AG04450 (cell line): ENCODE measurements around the gene MED25. TPM values are rescaled to one million over a fixed set of nuclear protein-coding genes. Genes with fewer than 3 reads are reported as not detected.
A peak's percentile ranks its signal among the peaks of the same experiment; 100 is the strongest.

Source experiments
- CTCF ChIA-PET: fragments of 300-600, 350-600 bp; formaldehyde crosslinking; extraction: SDS; loops from one replicate; lab custom pipeline; 2022; ENCODE audit warnings: antibody characterized with exemption, inconsistent platforms; lab: Charles Lee
- POLR2A ChIA-PET: fragments of 350-600 bp; formaldehyde crosslinking; extraction: SDS; loops from one replicate; lab custom pipeline; 2021; ENCODE audit warnings: antibody characterized with exemption, inconsistent platforms; lab: Yijun Ruan, JAX
- DNase-seq: peaks from one replicate; pipeline ENCODE4 v3.0.0-alpha.2; 2011; ENCODE audit warnings: low read depth, low spot score
- H3K27ac ChIP-seq: one replicate; pipeline ENCODE4 v1.5.1; 2012; ENCODE audit warnings: low read depth, low read length, control low read depth
- H3K27me3 ChIP-seq: one replicate; pipeline ENCODE4 v1.6.0; 2012; ENCODE audit warnings: low read length; ENCODE audit not compliant: control insufficient read depth, insufficient read depth
- H3K4me3 ChIP-seq: 2 replicates; pipeline ENCODE4 v1.5.1; 2011; ENCODE audit warnings: mild to moderate bottlenecking, low read depth, low read length, control low read depth
- H3K9me3 ChIP-seq: 2 replicates; pipeline ENCODE4 v1.5.1; 2012; ENCODE audit warnings: low read length; ENCODE audit not compliant: control insufficient read depth, insufficient read depth
- CTCF ChIP-seq: IDR thresholded peaks from 2 replicates; pipeline ENCODE4 v1.5.1; 2011; ENCODE audit warnings: low read depth, low read length, control low read depth, inconsistent platforms
- polyA plus RNA-seq: library from polyadenylated mRNA; depleted of rRNA; stranded (reverse); fragments of >200 nt; gene quantifications from 2 replicates; pipeline ENCODE4 v1.2.3, GENCODE V29; 2011

MED25 gene
- polyA plus RNA-seq, 1 experiment = 12.6 TPM

- H3K4me3 ChIP-seq = peak overlapping the region; percentile 54
- no peak for DNase-seq
- no peak for TF ChIP-seq CTCF
- H3K27ac ChIP-seq = peak overlapping the region; percentile 47
- no peaks in the 10 kb centered on the region; the same call in 1 of the 2 replicates for H3K9me3 ChIP-seq
- H3K27me3 ChIP-seq = no peaks in the 10 kb centered on the region
- POLR2A ChIA-PET = interaction anchor here (0.6 to 1.6 kb wide), 12 partner anchors 8 to 1045 kb away, joined by 3 to 13 read pairs (median 4); partner anchors contain the start of genes AKT1S1, ATF5, FUZ and NUP62
- CTCF ChIA-PET = interaction anchor here (0.8 kb wide), 1 partner anchor 299 kb away, joined by 3 read pairs; no protein-coding TSS in a partner anchor
Observed at GRCh38 chr19:49869009-49869483, 51.0 kb downstream of the MED25 start.

- Histone ChIP-seq H3K27me3 (no peaks in the 10 kb centered on the region), H3K9me3 (no peaks in the 10 kb centered on the region; the same call in 1 of the 2 replicates), H3K4me3 (peak overlapping the region; percentile 62), H3K27ac (peak overlapping the region; percentile 80)
- ChIA-PET CTCF (interaction anchor here (0.8 kb wide), 1 partner anchor 299 kb away, joined by 3 read pairs; no protein-coding TSS in a partner anchor), POLR2A (interaction anchor here (0.6 to 1.6 kb wide), 11 partner anchors 7 to 229 kb away, joined by 3 to 13 read pairs (median 3); partner anchors contain the start of genes AKT1S1, ATF5, FUZ and NUP62)
- no peak for TF ChIP-seq CTCF
- DNase-seq = peak; percentile 100
Observed at GRCh38 chr19:49869484-49870308, 51.6 kb downstream of the MED25 start.

- Histone ChIP-seq H3K4me3 (peak overlapping the region; percentile 62), H3K27me3 (no peaks in the 10 kb centered on the region), H3K9me3 (no peaks in the 10 kb centered on the region; the same call in 1 of the 2 replicates), H3K27ac (peak overlapping the region; percentile 80)
- CTCF ChIA-PET = no interaction called here
- POLR2A ChIA-PET = no interaction called here
- no peak for TF ChIP-seq CTCF
- DNase-seq = no peak
Observed at GRCh38 chr19:49870309-49870901, 52.3 kb downstream of the MED25 start.

- ChIA-PET POLR2A (no interaction called here), CTCF (interaction anchor here (0.7 kb wide), 1 partner anchor 190 kb away, joined by 7 read pairs; no protein-coding TSS in a partner anchor)
- no peak overlapping the region for H3K4me3 ChIP-seq
- no peak for TF ChIP-seq CTCF
- no peaks in the 10 kb centered on the region for H3K27me3 ChIP-seq
- no peak for DNase-seq
- H3K9me3 ChIP-seq = no peaks in the 10 kb centered on the region; the same call in 1 of the 2 replicates
- no peak overlapping the region for H3K27ac ChIP-seq
Observed at GRCh38 chr19:49871349-49871985, 53.4 kb downstream of the MED25 start.
